Left lung (tissue), 10 donors: ENCODE data around the gene HIVEP2. TPM values are rescaled to one million over a fixed set of nuclear protein-coding genes. Genes with fewer than 3 reads are reported as not detected.

Experiments used
- ATAC-seq: fragments of 200-7000 bp; cut with Tn5 transposase; one replicate; pipeline ENCODE4 v1.9.1; 2020; ENCODE audit warnings: moderate library complexity
- DNase-seq, 4 donors: peaks; one replicate each; pipeline ENCODE4 v3.0.0-alpha.2; 2013 to 2020
- H3K27ac ChIP-seq, 2 donors: fragments of 200-600 bp; sonication (generic) in 1 of 2; one replicate each; pipeline versions ENCODE4 v1.5.0 to v1.8.0; 2020 to 2021
- H3K27me3 ChIP-seq, 2 donors: fragments of 200-600 bp; sonication (generic) in 1 of 2; one replicate each; pipeline versions ENCODE4 v1.5.0 to v1.8.0; 2020 to 2021
- H3K36me3 ChIP-seq, 2 donors: fragments of 200-600 bp; sonication (generic) in 1 of 2; one replicate each; pipeline versions ENCODE4 v1.5.0 to v1.8.0; 2020 to 2021
- H3K4me1 ChIP-seq, 2 donors: fragments of 200-600 bp; one replicate each; pipeline ENCODE4 v1.8.0; 2021
- H3K4me3 ChIP-seq, 2 donors: fragments of 200-600 bp; sonication (generic) in 1 of 2; one replicate each; pipeline versions ENCODE4 v1.5.0 to v1.8.0; 2020 to 2021; ENCODE audit warnings: mild to moderate bottlenecking in 1 of 2
- H3K9me3 ChIP-seq, 2 donors: fragments of 200-600 bp; sonication (generic) in 1 of 2; one replicate each; pipeline versions ENCODE4 v1.5.0 to v1.8.0; 2020 to 2021
- CTCF ChIP-seq, 2 donors: fragments of 200-600 bp; sonication (generic) in 1 of 2; IDR thresholded peaks; one replicate each; pipeline versions ENCODE4 v1.5.0 to v1.8.0; 2021; ENCODE audit warnings: antibody characterized with exemption in 2 of 2
- intact Hi-C, 2 donors: fragments of 100-400 bp; cut with DNase I; formaldehyde crosslinking; loops; one replicate each; pipeline versions ENCODE4 v1.11.2 to v1.14.2; 2022
- polyA plus RNA-seq, 6 donors: library from polyadenylated mRNA; unstranded; fragments of 120-200 nt; gene quantifications; one replicate each; pipeline ENCODE4 v1.2.1, GENCODE V29; 2013; ENCODE audit not compliant: insufficient read length in 6 of 6
- total RNA-seq, 2 donors: library from RNA; stranded (reverse); fragmentation: NEBNext Ultra II Directional; extraction: Animal tissue kit (Norgen Biotek cat#: 25700); gene quantifications; one replicate each; pipeline ENCODE4 v1.2.1, GENCODE V29; 2021
- donor health status: DM: no; HTN: yes; CAD: no.
- donor health status: DM: no; HTN: no; CAD: no.

The HIVEP2 gene
- total and polyA plus RNA-seq, 8 donors: 11.5 to 16.6 (median 13.1) TPM

- Histone ChIP-seq H3K36me3 (peaks cover 0 to 12% of the 10 kb centered on the region in 2 donors), H3K27me3 (no peaks in the 10 kb centered on the region), H3K27ac (no peak overlapping the region), H3K4me3 (no peak overlapping the region), H3K9me3 (no peaks in the 10 kb centered on the region), H3K4me1 (no peaks in the 10 kb centered on the region)
- ATAC-seq (no peak), DNase-seq (no peak)
- intact Hi-C loops: no loop called here
- TF ChIP-seq CTCF (IDR thresholded peaks at IDR 0.05): no peak
Observed at GRCh38 chr6:142750998-142751397, 194.0 kb downstream of the HIVEP2 start.

- no peaks in the 10 kb centered on the region for H3K27me3 ChIP-seq
- H3K4me1 ChIP-seq: no peaks in the 10 kb centered on the region
- ATAC-seq (no peak), DNase-seq (no peak)
- intact Hi-C loops: no loop called here
- H3K4me3 ChIP-seq: no peak overlapping the region
- H3K36me3 ChIP-seq: peaks cover 0 to 9% of the 10 kb centered on the region in 2 donors
- TF ChIP-seq CTCF (IDR thresholded peaks at IDR 0.05): no peak
- H3K27ac ChIP-seq: no peak overlapping the region
- no peaks in the 10 kb centered on the region for H3K9me3 ChIP-seq
Observed at GRCh38 chr6:142749556-142749955, 195.4 kb downstream of the HIVEP2 start.

GRCh38 chr6:142746524-142746923, 198.5 kb downstream of the HIVEP2 start:
- DNase-seq: peak in 1 of 4 donors; percentile 24
- ATAC-seq: peak; percentile 40

GRCh38 chr6:142744836-142745235, 200.1 kb downstream of the HIVEP2 start:
- no peak for TF ChIP-seq CTCF (IDR thresholded peaks at IDR 0.05)
- DNase-seq: no peak
- no peak overlapping the region for H3K27ac ChIP-seq
- intact Hi-C loops: no loop called here
- H3K27me3 ChIP-seq: no peaks in the 10 kb centered on the region
- no peaks in the 10 kb centered on the region for H3K9me3 ChIP-seq
- no peak for ATAC-seq
- H3K36me3 ChIP-seq: no peaks in the 10 kb centered on the region
- H3K4me3 ChIP-seq: no peak overlapping the region
- no peaks in the 10 kb centered on the region for H3K4me1 ChIP-seq

More at GRCh38 chr6:142746524-142746923, 198.5 kb downstream of the HIVEP2 start:
- peak; percentile 29 to 35 for TF ChIP-seq CTCF (IDR thresholded peaks at IDR 0.05)
- H3K27me3 ChIP-seq: no peaks in the 10 kb centered on the region
- H3K4me1 ChIP-seq: no peaks in the 10 kb centered on the region
- no peaks in the 10 kb centered on the region for H3K9me3 ChIP-seq
- H3K36me3 ChIP-seq: no peaks in the 10 kb centered on the region
- intact Hi-C loops: no loop called here
- no peak overlapping the region for H3K4me3 ChIP-seq
- no peak overlapping the region for H3K27ac ChIP-seq

GRCh38 chr6:142740449-142740848, 204.5 kb downstream of the HIVEP2 start:
- no peaks in the 10 kb centered on the region for H3K27me3 ChIP-seq

More at GRCh38 chr6:142740449-142740848, 204.5 kb downstream of the HIVEP2 start:
- H3K4me3 ChIP-seq: no peak overlapping the region
- TF ChIP-seq CTCF (IDR thresholded peaks at IDR 0.05): no peak
- intact Hi-C loops: no loop called here
- no peak for DNase-seq
- H3K36me3 ChIP-seq: no peaks in the 10 kb centered on the region
- ATAC-seq: no peak
- no peak overlapping the region for H3K27ac ChIP-seq
- no peaks in the 10 kb centered on the region for H3K4me1 ChIP-seq
- no peaks in the 10 kb centered on the region for H3K9me3 ChIP-seq
